GM12864 (cell line): ENCODE results near the gene FAM163B.

ENCODE experiments used
- DNase-seq: peaks from one replicate; pipeline ENCODE4 v3.0.0-alpha.2; 2011; ENCODE audit warnings: low read depth
- H3K4me3 ChIP-seq: 2 replicates; pipeline ENCODE4 v1.5.1; 2011; ENCODE audit warnings: mild to moderate bottlenecking, low read depth, low read length, control low read depth
- TF ChIP-seq, protein P1 (sequence below): IDR thresholded peaks from 2 replicates; pipeline ENCODE4 v1.5.1; 2011; ENCODE audit warnings: low read depth, mild to moderate bottlenecking, moderate library complexity, low read length, control low read depth, inconsistent platforms; ENCODE audit errors: missing control alignments

The FAM163B gene

DNA sequence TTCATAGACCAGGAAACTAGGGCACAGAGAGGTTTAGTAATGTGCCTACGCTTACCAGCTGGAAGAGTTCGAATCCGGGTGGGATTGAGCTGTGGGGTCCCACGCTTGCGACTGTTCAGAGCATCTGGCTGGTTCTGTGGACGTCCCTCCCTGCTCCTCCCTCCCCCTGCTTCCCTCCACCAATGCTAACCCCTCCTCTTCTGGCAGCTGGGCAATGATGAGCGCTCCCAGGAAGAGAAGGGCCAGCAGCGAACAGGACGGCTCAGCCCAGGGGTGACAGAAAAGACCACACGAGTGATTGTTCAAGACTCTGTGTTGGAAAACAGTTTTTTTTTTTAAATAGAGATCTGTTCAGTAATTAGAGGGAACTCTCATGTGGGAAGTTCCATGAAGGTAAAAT is 6.9 kb downstream of the FAM163B start:
- TF ChIP-seq, protein P1, sequence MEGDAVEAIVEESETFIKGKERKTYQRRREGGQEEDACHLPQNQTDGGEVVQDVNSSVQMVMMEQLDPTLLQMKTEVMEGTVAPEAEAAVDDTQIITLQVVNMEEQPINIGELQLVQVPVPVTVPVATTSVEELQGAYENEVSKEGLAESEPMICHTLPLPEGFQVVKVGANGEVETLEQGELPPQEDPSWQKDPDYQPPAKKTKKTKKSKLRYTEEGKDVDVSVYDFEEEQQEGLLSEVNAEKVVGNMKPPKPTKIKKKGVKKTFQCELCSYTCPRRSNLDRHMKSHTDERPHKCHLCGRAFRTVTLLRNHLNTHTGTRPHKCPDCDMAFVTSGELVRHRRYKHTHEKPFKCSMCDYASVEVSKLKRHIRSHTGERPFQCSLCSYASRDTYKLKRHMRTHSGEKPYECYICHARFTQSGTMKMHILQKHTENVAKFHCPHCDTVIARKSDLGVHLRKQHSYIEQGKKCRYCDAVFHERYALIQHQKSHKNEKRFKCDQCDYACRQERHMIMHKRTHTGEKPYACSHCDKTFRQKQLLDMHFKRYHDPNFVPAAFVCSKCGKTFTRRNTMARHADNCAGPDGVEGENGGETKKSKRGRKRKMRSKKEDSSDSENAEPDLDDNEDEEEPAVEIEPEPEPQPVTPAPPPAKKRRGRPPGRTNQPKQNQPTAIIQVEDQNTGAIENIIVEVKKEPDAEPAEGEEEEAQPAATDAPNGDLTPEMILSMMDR, result no peak
- no peak for DNase-seq
- no peak overlapping the region for H3K4me3 ChIP-seq

DNA sequence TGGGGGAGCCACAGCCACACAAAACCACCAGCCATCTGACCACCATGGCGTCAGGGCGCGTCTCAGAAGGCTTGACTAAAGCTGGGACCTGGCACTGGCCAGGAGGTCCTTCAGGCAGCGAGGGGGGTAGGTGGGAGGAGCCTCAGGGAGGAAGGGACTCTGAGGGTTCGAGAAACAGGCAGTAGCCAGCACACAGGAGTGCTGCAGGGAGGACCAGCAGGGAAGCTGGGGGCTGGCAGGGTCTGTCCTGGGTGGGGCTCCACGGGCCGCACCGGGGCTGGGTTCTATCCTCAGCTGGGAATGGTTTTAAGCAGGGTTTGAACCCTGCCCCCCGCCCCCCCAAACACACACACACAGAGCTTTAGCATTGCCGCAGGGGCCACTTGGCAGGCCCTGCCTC is 7.4 kb downstream of the FAM163B start:
- TF ChIP-seq, protein P1, result no peak
- no peak for DNase-seq
- H3K4me3 ChIP-seq, result no peak overlapping the region

DNA sequence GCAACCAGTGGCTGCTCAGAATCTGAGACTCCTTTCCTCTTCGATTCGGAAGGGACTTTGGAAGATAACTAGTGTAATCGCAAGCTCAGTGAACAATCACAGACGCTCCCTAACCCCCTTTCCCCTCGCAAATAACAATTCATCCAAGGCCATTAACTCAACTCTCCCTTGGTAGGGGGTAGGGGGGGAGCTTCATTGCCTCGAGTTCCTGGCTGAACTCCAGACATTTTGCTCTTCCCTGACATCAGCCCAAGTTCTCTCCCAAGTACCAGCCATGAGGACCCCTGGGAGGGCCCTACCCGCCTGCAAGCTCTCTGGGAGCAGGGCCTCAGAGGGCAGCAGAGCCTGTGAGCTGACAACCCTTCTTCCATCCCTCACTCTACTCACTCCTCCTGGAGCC is 8.4 kb downstream of the FAM163B start:
- TF ChIP-seq, protein P1, result no peak
- no peak for DNase-seq
- no peak overlapping the region for H3K4me3 ChIP-seq

DNA sequence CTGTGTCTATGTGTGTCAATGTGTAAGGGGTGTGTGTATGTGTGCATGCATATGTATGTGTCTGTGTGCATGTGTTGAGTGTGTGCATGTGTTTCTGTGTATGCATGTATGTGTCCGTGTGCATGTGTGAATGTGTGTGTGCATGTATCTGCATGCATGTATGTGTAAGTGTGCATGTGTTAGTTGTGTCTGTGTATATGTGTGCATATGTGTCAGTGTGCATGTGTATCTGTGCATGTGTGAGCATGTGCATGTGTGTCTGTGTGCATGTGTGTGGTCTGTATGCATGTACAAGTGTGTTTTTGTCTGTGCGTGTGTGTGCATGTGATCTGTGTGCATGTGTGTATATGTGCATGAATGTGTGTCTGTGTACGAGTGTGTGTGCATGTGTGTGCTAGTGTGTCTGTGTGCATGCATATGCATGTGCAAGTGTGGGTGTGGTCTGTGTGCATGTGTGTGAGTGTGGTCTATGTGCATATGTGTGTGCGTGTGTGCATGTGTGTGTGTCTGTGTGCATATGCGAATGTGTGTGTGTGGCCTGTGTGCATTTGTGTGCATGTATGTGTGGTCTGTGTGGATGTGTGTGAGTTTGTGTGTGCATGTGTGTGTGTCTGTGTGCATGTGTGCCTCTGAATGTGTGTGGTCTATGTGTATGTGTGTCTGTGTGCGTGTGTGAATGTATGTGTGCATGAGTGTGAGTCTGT is 9.6 kb downstream of the FAM163B start:
- DNase-seq, result no peak
- H3K4me3 ChIP-seq, result no peak overlapping the region
- TF ChIP-seq, protein P1, result no peak

DNA sequence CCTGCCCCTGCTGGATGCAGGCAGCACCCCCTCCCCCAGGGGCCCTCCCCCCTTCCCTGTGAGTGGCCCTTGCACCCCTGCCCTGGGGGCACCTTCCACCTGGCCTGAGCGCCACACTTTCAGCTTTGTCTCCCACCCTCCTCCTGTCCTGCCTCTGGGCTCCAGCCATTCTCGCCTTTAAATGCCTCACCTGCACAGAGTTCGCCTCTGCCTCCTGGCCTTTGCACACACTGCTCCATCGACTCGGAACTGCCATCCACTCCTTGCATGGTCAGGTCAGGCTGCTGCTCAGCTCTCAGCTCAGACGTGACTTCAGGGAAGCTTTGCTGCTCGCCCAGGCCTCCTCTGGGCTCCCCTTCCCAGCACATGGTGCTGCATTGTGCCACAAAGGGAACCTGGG is 10.2 kb downstream of the FAM163B start:
- TF ChIP-seq, protein P1, result no peak

DNA sequence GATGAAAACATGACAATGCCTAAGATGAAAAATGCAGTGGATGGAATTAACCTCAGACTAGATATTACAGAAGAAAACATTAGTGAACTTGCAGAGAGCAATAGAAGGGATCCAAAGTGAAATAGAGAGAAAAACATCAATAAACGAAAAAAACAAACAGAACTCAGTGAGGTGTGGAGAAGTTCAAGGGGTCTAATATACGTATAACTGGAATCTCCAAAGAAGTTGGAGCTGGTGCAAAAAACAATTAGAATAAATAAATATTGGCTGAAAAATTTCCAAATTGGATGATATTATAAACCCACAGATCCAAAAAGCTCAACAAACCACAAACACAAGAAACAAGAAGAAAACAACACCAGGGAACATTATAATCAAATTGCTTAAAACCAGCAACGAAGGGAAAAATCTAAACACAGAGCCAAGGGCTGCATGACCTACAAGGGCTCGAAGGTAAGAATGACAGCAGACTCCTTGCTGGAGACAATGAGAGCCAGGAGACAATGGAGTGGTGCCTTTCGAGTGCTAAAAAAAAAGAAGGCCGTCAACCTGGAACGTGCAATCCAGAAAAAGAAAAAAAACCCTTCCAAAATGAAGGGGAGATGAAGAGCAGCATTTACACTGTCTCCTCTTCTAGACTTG is 11.8 kb downstream of the FAM163B start:
- TF ChIP-seq, protein P1, result no peak
- no peak overlapping the region for H3K4me3 ChIP-seq
- no peak for DNase-seq

More for the DNA sequence above, 10.2 kb downstream of the FAM163B start:
- DNase-seq, result no peak
- H3K4me3 ChIP-seq, result no peak overlapping the region

DNA sequence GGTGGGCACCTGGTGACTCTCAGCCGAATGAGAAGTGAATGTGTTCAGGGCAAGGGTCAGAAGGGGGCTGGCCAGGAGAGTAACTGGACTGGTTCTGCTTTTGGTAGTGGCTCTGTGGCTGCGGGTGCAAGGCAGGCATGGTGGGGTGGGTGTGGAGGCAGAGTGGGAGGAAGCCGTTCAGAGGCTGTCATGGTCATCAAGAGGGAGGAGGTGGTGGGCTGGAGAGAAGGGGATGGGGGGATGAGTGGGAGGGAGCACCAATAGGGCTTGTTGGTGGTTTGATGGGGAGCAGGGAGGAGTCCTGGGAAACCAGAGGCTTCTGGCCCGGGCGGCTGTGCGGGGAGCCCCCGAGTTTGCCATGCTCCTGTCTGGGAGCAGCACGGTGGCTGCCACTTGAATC is 13.3 kb downstream of the FAM163B start:
- DNase-seq, result no peak
- TF ChIP-seq, protein P1, result no peak
- H3K4me3 ChIP-seq, result no peak overlapping the region
